Testis (tissue), 3 donors: ENCODE data around the gene RNASE8. TPM values are rescaled to one million over a fixed set of nuclear protein-coding genes. Genes with fewer than 3 reads are reported as not detected.

Experiments used
- DNase-seq: peaks from one replicate; pipeline ENCODE4 v3.0.0-alpha.2; 2019
- H3K27ac ChIP-seq, 2 donors: fragments of 200-600 bp; sonication (generic); one replicate each; pipeline ENCODE4 v1.5.1; 2019
- H3K27me3 ChIP-seq: fragments of 200-600 bp; sonication (generic); one replicate; pipeline ENCODE4 v1.5.1; 2019
- H3K36me3 ChIP-seq: fragments of 200-600 bp; sonication (generic); one replicate; pipeline ENCODE4 v1.5.1; 2017; ENCODE audit warnings: low read depth; ENCODE audit errors: missing control alignments
- H3K4me1 ChIP-seq: fragments of 200-600 bp; sonication (generic); one replicate; pipeline ENCODE4 v1.5.1; 2019
- H3K4me3 ChIP-seq, 2 donors: fragments of 200-600 bp; sonication (generic); one replicate each; pipeline ENCODE4 v1.5.1; 2017 to 2019
- H3K9me3 ChIP-seq: fragments of 200-600 bp; sonication (generic); one replicate; pipeline ENCODE4 v1.5.1; 2017
- POLR2A ChIP-seq: fragments of 450-650 bp; IDR thresholded peaks from one replicate; pipeline ENCODE4 v1.6.1; 2017; ENCODE audit warnings: antibody characterized with exemption, mild to moderate bottlenecking, moderate library complexity
- WGBS, 2 donors: methylation state at CpG; one replicate each; pipeline ENCODE4 v1.1.5; 2018; 5-methylcytosine and 5-hydroxymethylcytosine counted together
- intact Hi-C: fragments of 100-400 bp; cut with DNase I; formaldehyde crosslinking; loops from one replicate; pipeline ENCODE4 v1.15.1; 2023; ENCODE audit warnings: low total_unique reads
- polyA plus RNA-seq: library from polyadenylated mRNA; stranded (reverse); fragments of 350-450 nt; fragmentation: Illumina TruSeq; extraction: RNeasy Lipid Tissue Mini Kit (QIAGEN cat#74804); gene quantifications from one replicate; pipeline ENCODE4 v1.2.3, GENCODE V29; 2014; ENCODE audit warnings: low read depth, low replicate concordance; ENCODE audit not compliant: insufficient read depth
- total RNA-seq, 2 donors: library from RNA; depleted of rRNA; stranded (reverse); fragments of >200 nt; gene quantifications; one replicate each; pipeline ENCODE4 v1.2.3, GENCODE V29; 2016
- TF ChIP-seq, protein P1 (sequence below), 3 experiments: fragments of 450-650 bp in 2 of 3; fragments of 200-600 bp in 1 of 3; sonication (generic) in 1 of 3; IDR thresholded peaks; one replicate each; pipeline ENCODE4 v1.5.1; 2016 to 2019; ENCODE audit warnings: antibody characterized with exemption in 3 of 3, mild to moderate bottlenecking in 2 of 3, moderate library complexity in 1 of 3

RNASE8 gene
- total and polyA plus RNA-seq, 3 donors from 2014 or later = not detected

DNA sequence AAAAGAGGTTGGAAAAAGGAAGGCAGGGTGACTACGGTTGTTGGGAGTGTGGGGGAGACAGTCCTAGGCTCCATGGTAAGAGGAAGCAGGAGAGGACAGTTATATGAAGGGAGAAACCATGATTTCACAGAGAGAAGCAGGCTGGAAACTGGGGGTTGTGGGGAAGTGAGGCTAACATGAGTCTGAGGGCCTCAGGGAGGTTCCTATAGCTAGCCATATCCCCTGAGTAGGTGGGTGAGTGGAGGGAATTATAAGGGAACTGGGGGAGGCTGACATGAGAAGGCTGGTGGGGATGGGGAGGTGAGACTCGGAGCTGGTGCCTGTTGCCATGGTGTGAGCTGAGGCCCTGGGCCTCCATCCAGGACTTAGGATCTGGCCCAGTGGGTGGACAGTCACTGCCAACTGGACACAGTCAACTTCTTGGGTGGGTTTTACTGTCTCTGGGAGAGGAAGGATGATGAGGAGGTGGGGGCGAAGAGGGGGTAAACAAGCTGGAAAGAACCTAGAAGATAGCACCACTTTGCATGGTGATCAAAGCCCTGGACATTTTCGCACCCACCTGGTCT lies 24.4 kb upstream of the RNASE8 start:
- intact Hi-C loops = no loop called here
- peaks cover 20% of the 10 kb centered on the region for H3K4me1 ChIP-seq
- TF ChIP-seq, protein P1, sequence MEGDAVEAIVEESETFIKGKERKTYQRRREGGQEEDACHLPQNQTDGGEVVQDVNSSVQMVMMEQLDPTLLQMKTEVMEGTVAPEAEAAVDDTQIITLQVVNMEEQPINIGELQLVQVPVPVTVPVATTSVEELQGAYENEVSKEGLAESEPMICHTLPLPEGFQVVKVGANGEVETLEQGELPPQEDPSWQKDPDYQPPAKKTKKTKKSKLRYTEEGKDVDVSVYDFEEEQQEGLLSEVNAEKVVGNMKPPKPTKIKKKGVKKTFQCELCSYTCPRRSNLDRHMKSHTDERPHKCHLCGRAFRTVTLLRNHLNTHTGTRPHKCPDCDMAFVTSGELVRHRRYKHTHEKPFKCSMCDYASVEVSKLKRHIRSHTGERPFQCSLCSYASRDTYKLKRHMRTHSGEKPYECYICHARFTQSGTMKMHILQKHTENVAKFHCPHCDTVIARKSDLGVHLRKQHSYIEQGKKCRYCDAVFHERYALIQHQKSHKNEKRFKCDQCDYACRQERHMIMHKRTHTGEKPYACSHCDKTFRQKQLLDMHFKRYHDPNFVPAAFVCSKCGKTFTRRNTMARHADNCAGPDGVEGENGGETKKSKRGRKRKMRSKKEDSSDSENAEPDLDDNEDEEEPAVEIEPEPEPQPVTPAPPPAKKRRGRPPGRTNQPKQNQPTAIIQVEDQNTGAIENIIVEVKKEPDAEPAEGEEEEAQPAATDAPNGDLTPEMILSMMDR (IDR thresholded peaks at IDR 0.05) = no peak
- TF ChIP-seq POLR2A = no peak

DNA sequence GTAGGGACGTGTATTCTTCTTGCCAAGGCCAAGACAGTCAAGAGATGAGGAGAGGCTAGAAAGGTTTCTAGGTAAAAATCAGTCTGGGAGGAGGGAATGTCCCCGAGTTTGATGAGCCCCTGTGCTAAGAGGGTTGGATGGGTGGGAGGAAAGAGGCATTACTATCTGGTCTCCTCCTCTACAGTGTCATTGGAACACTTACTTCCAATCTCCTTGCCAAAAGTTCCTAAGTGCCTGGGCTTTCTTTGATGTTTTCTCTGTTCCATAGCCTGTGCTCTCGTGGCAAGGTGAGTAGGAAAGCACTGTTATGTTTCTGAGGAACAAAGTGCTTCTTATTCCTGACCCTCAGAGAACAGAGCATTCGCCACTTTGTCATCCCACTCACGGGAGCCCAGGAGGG lies 22.9 kb upstream of the RNASE8 start, which contains the start of gene RNASE13:
RNASE13 (minus strand) TSS at position 101 of the 400 bp plus-strand sequence. CDS start 519 bp downstream, outside the sequence.
- intact Hi-C loops = no loop called here
- TF ChIP-seq, protein P1 (IDR thresholded peaks at IDR 0.05) = no peak
- TF ChIP-seq POLR2A = no peak
- peak within 1 kb of the TSS in 1 of 2 donors; percentile 16 for H3K27ac ChIP-seq

More for the DNA sequence above, 24.4 kb upstream of the RNASE8 start:
- no peaks in the 10 kb centered on the region for H3K36me3 ChIP-seq
- no peaks in the 10 kb centered on the region for H3K27me3 ChIP-seq
- H3K9me3 ChIP-seq = no peaks in the 10 kb centered on the region
- WGBS, 2 donors = 81 to 82% methylated on average over 4 of the region's 4 CpGs
- DNase-seq = no peak
- H3K4me3 ChIP-seq = no peak overlapping the region
- no peak overlapping the region for H3K27ac ChIP-seq

DNA sequence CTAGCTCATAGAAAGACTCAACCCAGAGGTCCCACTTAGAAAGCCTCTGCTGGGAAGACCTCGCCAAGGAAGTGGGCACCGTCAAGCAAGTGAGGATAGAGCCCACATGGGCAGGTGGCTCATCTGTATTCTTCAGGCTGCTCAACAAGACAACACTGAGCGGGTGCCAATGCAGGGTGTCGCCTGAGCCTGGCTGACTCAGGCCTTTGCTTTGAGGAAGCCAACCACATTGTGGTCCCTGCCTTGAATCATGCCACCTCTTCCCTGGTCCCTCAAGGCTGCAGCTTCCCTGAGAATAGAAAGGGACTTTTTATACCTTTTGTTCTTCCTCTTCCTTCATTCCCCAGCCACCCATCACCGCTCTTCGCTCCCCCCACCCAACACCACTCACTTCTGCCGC lies 20.9 kb upstream of the RNASE8 start:
- H3K9me3 ChIP-seq = no peaks in the 10 kb centered on the region
- no peaks in the 10 kb centered on the region for H3K27me3 ChIP-seq
- intact Hi-C loops = no loop called here
- no peak for TF ChIP-seq POLR2A
- TF ChIP-seq, protein P1 (IDR thresholded peaks at IDR 0.05) = no peak
- 91 to 92% methylated on average over 7 of the region's 7 CpGs for WGBS, 2 donors
- DNase-seq = no peak
- peaks cover 29% of the 10 kb centered on the region for H3K4me1 ChIP-seq
- H3K4me3 ChIP-seq = no peak overlapping the region
- H3K27ac ChIP-seq = peak overlapping the region in 1 of 2 donors; percentile 21
- H3K36me3 ChIP-seq = no peaks in the 10 kb centered on the region

More for the DNA sequence above, 22.9 kb upstream of the RNASE8 start, which contains the start of gene RNASE13:
- Histone ChIP-seq H3K36me3 (no peaks in the 10 kb centered on the region), H3K4me1 (peaks cover 26% of the 10 kb centered on the region), H3K27me3 (no peaks in the 10 kb centered on the region), H3K4me3 (no peak within 1 kb of the TSS), H3K9me3 (no peaks in the 10 kb centered on the region)
- WGBS, 2 donors = 33 to 46% methylated on average over 5 of the region's 5 CpGs
- DNase-seq = no peak

DNA sequence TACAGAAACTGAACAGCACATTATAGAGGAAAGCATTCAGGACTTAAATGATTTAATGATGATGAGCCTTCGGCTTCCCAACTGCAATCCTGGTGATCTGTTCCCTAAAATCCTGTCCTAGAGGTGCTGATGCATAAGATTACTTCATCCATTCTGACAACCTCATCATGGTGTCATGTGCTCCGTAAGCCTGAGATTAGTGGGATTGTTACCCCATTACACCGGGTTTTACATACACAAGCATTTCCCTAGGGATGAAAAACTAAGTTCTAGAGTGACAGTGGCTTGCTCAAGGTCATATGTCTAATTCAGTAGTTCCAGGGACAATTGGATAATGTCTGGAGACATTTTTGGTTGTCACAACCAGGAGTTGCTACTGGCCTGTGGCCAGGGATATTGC lies 20.5 kb upstream of the RNASE8 start:
- H3K27ac ChIP-seq = peak overlapping the region in 1 of 2 donors; percentile 21
- no peak overlapping the region for H3K4me3 ChIP-seq
- TF ChIP-seq POLR2A = no peak
- TF ChIP-seq, protein P1 (IDR thresholded peaks at IDR 0.05) = no peak
- intact Hi-C loops = no loop called here
- 80 to 86% methylated on average over 3 of the region's 3 CpGs for WGBS, 2 donors
- H3K27me3 ChIP-seq = no peaks in the 10 kb centered on the region
- H3K4me1 ChIP-seq = peaks cover 29% of the 10 kb centered on the region
- DNase-seq = no peak
- H3K9me3 ChIP-seq = no peaks in the 10 kb centered on the region
- no peaks in the 10 kb centered on the region for H3K36me3 ChIP-seq
